ENCODE results near the gene ZNF587. TPM values are rescaled to one million over a fixed set of nuclear protein-coding genes. Genes with fewer than 3 reads are reported as not detected.

Gene ZNF587
- total and polyA plus RNA-seq, 2 of the 8 experiments (the other 6 are each of a cell fraction or from before 2014, with no cell fraction given) = 18.1 to 42.1 TPM

- TF ChIP-seq FOSL1 (IDR thresholded peaks at IDR 0.05; ENCODE audit: insufficient read depth, low read depth, low read length) (no peak), HDAC6 (IDR thresholded peaks at IDR 0.05; ENCODE audit: low read depth, low read length) (no peak), KDM4A (IDR thresholded peaks at IDR 0.05; ENCODE audit: low read depth, low read length, severe bottlenecking) (no peak), E2F6 (IDR thresholded peaks at IDR 0.05) (no peak), YY1 (IDR thresholded peaks at IDR 0.05; ENCODE audit: low read depth, low read length) (no peak), BACH1 (IDR thresholded peaks at IDR 0.05; ENCODE audit: low read length) (no peak), GTF2F1 (IDR thresholded peaks at IDR 0.05; ENCODE audit: borderline replicate concordance, low read depth, low read length) (no peak), ATF2 (IDR thresholded peaks at IDR 0.05; ENCODE audit: low read length) (no peak)
- no peak overlapping the region for H3K14ac ChIP-seq (ENCODE audit: insufficient read length)
- no peak overlapping the region for H3K27ac ChIP-seq (ENCODE audit: low read depth, low read length)
- no peak overlapping the region for H3K23ac ChIP-seq (ENCODE audit: insufficient read length)
- H3K9me3 ChIP-seq (ENCODE audit: insufficient read depth in 2 of 2, low read depth in 1 of 2, low read length in 1 of 2) = no peaks in the 10 kb centered on the region
- no peak overlapping the region for H4K91ac ChIP-seq (replicated peaks; ENCODE audit: insufficient read length, low read length)
- H2BK120ac ChIP-seq (replicated peaks; ENCODE audit: low read depth, low read length) = no peak overlapping the region
- peaks cover 6 to 32% (median 13%) of the 10 kb centered on the region in 4 experiments; a peak in 7 of 8 replicates for H3K36me3 ChIP-seq (ENCODE audit: control insufficient read depth in 2 of 4, insufficient read depth in 4 of 4, low read length in 3 of 4)
- peaks cover 0 to 1% (median 0%) of the 10 kb centered on the region in 4 experiments; a peak in 1 of 7 replicates for H3K4me1 ChIP-seq (replicated peaks in 1 of 4; ENCODE audit: control insufficient read depth in 3 of 4, insufficient read depth in 4 of 4, low read length in 3 of 4)
- DNase-seq (ENCODE audit: low read depth in 1 of 2, low spot score in 2 of 2) = no peak
- H3K23me2 ChIP-seq (ENCODE audit: low read depth, low read length) = peaks cover 2% of the 10 kb centered on the region; the same call in 1 of the 2 replicates
- no peak overlapping the region for H2BK20ac ChIP-seq (ENCODE audit: low read length)
- no peak overlapping the region for H2BK15ac ChIP-seq (ENCODE audit: low read length)
- no peak overlapping the region for H2BK5ac ChIP-seq (ENCODE audit: low read depth, low read length)
- FAIRE-seq = no peak
- CTCF ChIA-PET (ENCODE audit: partially characterized antibody) = interaction anchor here (1.3 kb wide), 1 partner anchor 94 kb away, joined by 3 read pairs; no protein-coding TSS in a partner anchor
- H3K4ac ChIP-seq (replicated peaks; ENCODE audit: insufficient read length, low read depth, low read length) = no peak overlapping the region
- WGBS, 2 experiments (ENCODE audit: extremely low coverage in 1 of 2, insufficient coverage in 1 of 2, insufficient read length in 1 of 2, insufficient replicate concordance in 2 of 2, low coverage in 1 of 2, low lambda C conversion rate in 2 of 2, missing lambda C conversion rate in 1 of 2) = 90% methylated on average over 3 of the region's 3 CpGs; no CpG with 5 or more reads in 1 of the 2 experiments
- no peak overlapping the region for H2BK12ac ChIP-seq (ENCODE audit: low read depth, low read length)
- H3K4me2 ChIP-seq (ENCODE audit: insufficient read depth in 1 of 2, low read depth in 2 of 2, low read length in 2 of 2) = no peak overlapping the region; a peak in 1 of 4 replicates
- H4K8ac ChIP-seq (ENCODE audit: extremely low read depth, insufficient read depth, low read length) = no peak overlapping the region
- H2AK5ac ChIP-seq (ENCODE audit: low read depth, low read length) = no peak overlapping the region
- 0 out of 2 replicates have a peak, but pooled peaks cover 3% of the 10 kb centered on the region for H3K79me1 ChIP-seq (ENCODE audit: low read depth, low read length)
- H3K4me3 ChIP-seq (ENCODE audit: extremely low read depth in 1 of 4, insufficient read depth in 2 of 4, low read depth in 3 of 4, low read length in 4 of 4) = no peak overlapping the region
- POLR2A ChIA-PET (ENCODE audit: partially characterized antibody) = interaction anchor here (0.6 to 4.4 kb wide), 9 partner anchors 11 to 322 kb away, joined by 3 to 33 read pairs (median 4); partner anchors contain the start of genes ZNF418, ZNF587 and ZNF814
- peaks cover 0 to 30% of the 10 kb centered on the region in 2 experiments; a peak in 2 of 4 replicates for H3K79me2 ChIP-seq (ENCODE audit: control insufficient read depth in 1 of 2, insufficient read depth in 2 of 2, low read length in 2 of 2)
- H3K56ac ChIP-seq (replicated peaks; ENCODE audit: insufficient read length, low read depth, low read length) = no peak overlapping the region
- no peak overlapping the region for H3K18ac ChIP-seq (ENCODE audit: extremely low read depth, low read length)
- peaks cover 0 to 2% of the 10 kb centered on the region in 2 experiments for H4K20me1 ChIP-seq (replicated peaks in 1 of 2; ENCODE audit: control insufficient read depth in 1 of 2, insufficient read depth in 2 of 2, low read length in 2 of 2)
- no peak overlapping the region for H3K9ac ChIP-seq (replicated peaks in 1 of 4; ENCODE audit: extremely low read depth in 1 of 4, low read depth in 3 of 4, low read length in 3 of 4)
- no peak overlapping the region for H4K5ac ChIP-seq (ENCODE audit: insufficient read length, low read depth, low read length)
- no peaks in the 10 kb centered on the region for H3K27me3 ChIP-seq (replicated peaks in 1 of 4; ENCODE audit: control insufficient read depth in 3 of 4, extremely low read depth in 1 of 4, insufficient read depth in 3 of 4, low read length in 3 of 4)
- H2AFZ ChIP-seq (ENCODE audit: low read length) = no peak overlapping the region
Measured at GRCh38 chr19:57914531-57914930, 64.9 kb downstream of the ZNF587 start.

Data from H1 (cell line).